ENCODE measurements around the gene PARM1. TPM values are rescaled to one million over a fixed set of nuclear protein-coding genes. Genes with fewer than 3 reads are reported as not detected.

Gene PARM1
- total and polyA plus RNA-seq, 2 experiments from 2014 or later: 0.14 TPM; not detected in 1

DNA sequence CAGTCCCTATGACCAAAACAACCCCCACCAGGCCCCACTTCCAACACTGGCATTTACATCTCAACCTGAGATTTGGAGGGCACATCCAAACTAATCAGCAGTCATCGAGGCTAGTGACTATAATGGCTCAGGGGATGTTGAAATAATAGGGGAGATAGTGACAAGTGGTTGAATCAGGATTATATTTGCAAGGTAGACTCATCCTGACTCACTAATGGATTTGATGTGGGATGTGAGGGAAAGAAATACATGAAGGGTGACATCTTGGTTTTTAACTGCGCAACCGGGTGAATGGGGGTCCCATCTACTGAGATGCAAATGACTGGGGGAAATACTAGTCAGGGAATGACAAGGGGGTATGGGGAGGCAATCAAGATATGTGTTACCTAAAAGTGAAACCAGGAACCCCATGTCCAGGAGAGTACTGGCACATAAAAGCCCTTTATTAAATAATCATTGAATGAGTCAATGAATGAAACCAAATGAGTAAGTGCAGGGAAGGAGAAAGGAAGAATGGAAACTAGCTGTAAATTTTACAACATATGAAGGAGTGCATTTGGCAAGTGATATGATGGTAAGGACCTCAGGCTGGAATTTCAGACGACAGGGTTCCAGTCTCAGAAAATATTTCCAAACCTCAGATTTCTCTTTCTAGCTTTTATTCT is 78.3 kb downstream of the PARM1 start:
- 45 to 49% methylated on average over 4 of the region's 4 CpGs for WGBS, 2 experiments (ENCODE audit: low coverage in 1 of 2, low lambda C conversion rate in 2 of 2, missing lambda C conversion rate in 2 of 2)
- Histone ChIP-seq H3K4me1 (ENCODE audit: insufficient read depth) (no peaks in the 10 kb centered on the region), H3K9ac (no peak overlapping the region), H3K36me3 (ENCODE audit: low read depth) (no peaks in the 10 kb centered on the region), H3K27me3 (replicated peaks; ENCODE audit: insufficient read depth) (no peaks in the 10 kb centered on the region), H3F3A (ENCODE audit: insufficient read depth) (no peaks in the 10 kb centered on the region), H4K20me1 (ENCODE audit: insufficient read depth) (no peaks in the 10 kb centered on the region), H3K27ac (no peak overlapping the region), H3K4me2 (ENCODE audit: unreplicated experiment) (no peak overlapping the region), H3K9me3 (ENCODE audit: low read depth) (no peaks in the 10 kb centered on the region), H3K9me2 (ENCODE audit: insufficient read depth) (no peaks in the 10 kb centered on the region), H2AFZ (no peak overlapping the region), H3K4me3 (no peak overlapping the region), H3K79me2 (ENCODE audit: insufficient read depth) (no peaks in the 10 kb centered on the region)
- in situ Hi-C loops (cut with MboI): no loop called here
- DNase-seq: no peak
- TF ChIP-seq EZH2phosphoT487 (IDR thresholded peaks at IDR 0.05; ENCODE audit: insufficient read depth, low read depth): no peak
- TF ChIP-seq EZH2 (IDR thresholded peaks at IDR 0.05; ENCODE audit: insufficient read depth, poor library complexity, severe bottlenecking): no peak

- no peak for DNase-seq
- H4K20me1 ChIP-seq (ENCODE audit: insufficient read depth): no peaks in the 10 kb centered on the region
- H3K27me3 ChIP-seq (replicated peaks; ENCODE audit: insufficient read depth): no peaks in the 10 kb centered on the region
- no peaks in the 10 kb centered on the region for H3K79me2 ChIP-seq (ENCODE audit: insufficient read depth)
- 23 to 26% methylated on average over 2 of the region's 2 CpGs for WGBS, 2 experiments (ENCODE audit: low coverage in 1 of 2, low lambda C conversion rate in 2 of 2, missing lambda C conversion rate in 2 of 2)
- H2AFZ ChIP-seq: no peak overlapping the region
- in situ Hi-C loops (cut with MboI): no loop called here
- H3K4me3 ChIP-seq: no peak overlapping the region
- no peak overlapping the region for H3K4me2 ChIP-seq (ENCODE audit: unreplicated experiment)
- TF ChIP-seq EZH2phosphoT487 (IDR thresholded peaks at IDR 0.05; ENCODE audit: insufficient read depth, low read depth) (no peak), EZH2 (IDR thresholded peaks at IDR 0.05; ENCODE audit: insufficient read depth, poor library complexity, severe bottlenecking) (no peak)
- no peaks in the 10 kb centered on the region for H3K4me1 ChIP-seq (ENCODE audit: insufficient read depth)
- no peak overlapping the region for H3K9ac ChIP-seq
- H3F3A ChIP-seq (ENCODE audit: insufficient read depth): no peaks in the 10 kb centered on the region
- H3K9me2 ChIP-seq (ENCODE audit: insufficient read depth): no peaks in the 10 kb centered on the region
- no peak overlapping the region for H3K27ac ChIP-seq
- no peaks in the 10 kb centered on the region for H3K9me3 ChIP-seq (ENCODE audit: low read depth)
- H3K36me3 ChIP-seq (ENCODE audit: low read depth): no peaks in the 10 kb centered on the region
These were observed 82.7 kb downstream of the PARM1 start for GRCh38 chr4:75015627-75016026.

DNA sequence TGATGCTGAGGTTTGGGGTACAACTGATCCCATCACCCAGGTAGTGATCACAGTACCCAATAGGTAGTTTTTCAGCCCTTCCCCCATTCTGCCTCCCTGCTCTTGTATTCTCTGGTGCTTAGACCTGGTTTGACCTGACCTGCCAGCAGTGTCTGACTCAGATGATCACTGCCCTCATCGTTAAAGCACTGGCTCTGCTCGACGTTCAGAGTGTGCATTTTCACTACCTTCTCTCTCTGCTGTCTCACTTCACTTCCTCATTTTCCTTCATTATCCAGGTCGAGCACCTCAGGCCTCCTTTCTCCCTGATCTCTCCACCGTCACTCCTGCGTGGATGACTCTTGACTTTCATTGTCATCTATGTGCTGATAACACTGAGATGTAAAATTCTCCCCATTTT is 83.6 kb downstream of the PARM1 start:
- H3K79me2 ChIP-seq (ENCODE audit: insufficient read depth): no peaks in the 10 kb centered on the region
- no peaks in the 10 kb centered on the region for H3K9me3 ChIP-seq (ENCODE audit: low read depth)
- no peak overlapping the region for H3K4me3 ChIP-seq
- no peak overlapping the region for H2AFZ ChIP-seq
- H3K9ac ChIP-seq: no peak overlapping the region
- no peaks in the 10 kb centered on the region for H3K9me2 ChIP-seq (ENCODE audit: insufficient read depth)
- WGBS, 2 experiments (ENCODE audit: low coverage in 1 of 2, low lambda C conversion rate in 2 of 2, missing lambda C conversion rate in 2 of 2): 19 to 25% methylated on average over 6 of the region's 6 CpGs
- no peaks in the 10 kb centered on the region for H4K20me1 ChIP-seq (ENCODE audit: insufficient read depth)
- in situ Hi-C loops (cut with MboI): no loop called here
- no peak overlapping the region for H3K27ac ChIP-seq
- no peaks in the 10 kb centered on the region for H3K36me3 ChIP-seq (ENCODE audit: low read depth)
- no peak for TF ChIP-seq EZH2 (IDR thresholded peaks at IDR 0.05; ENCODE audit: insufficient read depth, poor library complexity, severe bottlenecking)
- TF ChIP-seq EZH2phosphoT487 (IDR thresholded peaks at IDR 0.05; ENCODE audit: insufficient read depth, low read depth): no peak
- DNase-seq: no peak
- no peaks in the 10 kb centered on the region for H3K4me1 ChIP-seq (ENCODE audit: insufficient read depth)
- H3K4me2 ChIP-seq (ENCODE audit: unreplicated experiment): no peak overlapping the region
- H3F3A ChIP-seq (ENCODE audit: insufficient read depth): no peaks in the 10 kb centered on the region
- H3K27me3 ChIP-seq (replicated peaks; ENCODE audit: insufficient read depth): no peaks in the 10 kb centered on the region

GRCh38 chr4:75018811-75019479 is 86.0 kb downstream of the PARM1 start:
- WGBS, 2 experiments (ENCODE audit: low coverage in 1 of 2, low lambda C conversion rate in 2 of 2, missing lambda C conversion rate in 2 of 2): 10 to 16% methylated on average over 3 of the region's 3 CpGs

More at GRCh38 chr4:75018811-75019479, 86.0 kb downstream of the PARM1 start:
- Histone ChIP-seq H4K20me1 (ENCODE audit: insufficient read depth) (no peaks in the 10 kb centered on the region), H3K27me3 (replicated peaks; ENCODE audit: insufficient read depth) (no peaks in the 10 kb centered on the region), H3K4me2 (ENCODE audit: unreplicated experiment) (no peak overlapping the region), H3K4me1 (ENCODE audit: insufficient read depth) (no peaks in the 10 kb centered on the region), H3K79me2 (ENCODE audit: insufficient read depth) (no peaks in the 10 kb centered on the region), H3K9me3 (ENCODE audit: low read depth) (no peaks in the 10 kb centered on the region), H3K9me2 (ENCODE audit: insufficient read depth) (no peaks in the 10 kb centered on the region), H2AFZ (no peak overlapping the region), H3F3A (ENCODE audit: insufficient read depth) (no peaks in the 10 kb centered on the region), H3K4me3 (no peak overlapping the region), H3K9ac (no peak overlapping the region), H3K36me3 (ENCODE audit: low read depth) (no peaks in the 10 kb centered on the region), H3K27ac (no peak overlapping the region)
- no peak for DNase-seq
- TF ChIP-seq EZH2phosphoT487 (IDR thresholded peaks at IDR 0.05; ENCODE audit: insufficient read depth, low read depth) (no peak), EZH2 (IDR thresholded peaks at IDR 0.05; ENCODE audit: insufficient read depth, poor library complexity, severe bottlenecking) (no peak)
- in situ Hi-C loops (cut with MboI): no loop called here
